ENCODE results near the gene ARTN. TPM values are rescaled to one million over a fixed set of nuclear protein-coding genes. Genes with fewer than 3 reads are reported as not detected.

The ARTN gene
- polyA plus RNA-seq, 1 experiment, result 0.39 TPM

- ChIA-PET POLR2A (no interaction called here), CTCF (no interaction called here)
- TF ChIP-seq, protein P1, sequence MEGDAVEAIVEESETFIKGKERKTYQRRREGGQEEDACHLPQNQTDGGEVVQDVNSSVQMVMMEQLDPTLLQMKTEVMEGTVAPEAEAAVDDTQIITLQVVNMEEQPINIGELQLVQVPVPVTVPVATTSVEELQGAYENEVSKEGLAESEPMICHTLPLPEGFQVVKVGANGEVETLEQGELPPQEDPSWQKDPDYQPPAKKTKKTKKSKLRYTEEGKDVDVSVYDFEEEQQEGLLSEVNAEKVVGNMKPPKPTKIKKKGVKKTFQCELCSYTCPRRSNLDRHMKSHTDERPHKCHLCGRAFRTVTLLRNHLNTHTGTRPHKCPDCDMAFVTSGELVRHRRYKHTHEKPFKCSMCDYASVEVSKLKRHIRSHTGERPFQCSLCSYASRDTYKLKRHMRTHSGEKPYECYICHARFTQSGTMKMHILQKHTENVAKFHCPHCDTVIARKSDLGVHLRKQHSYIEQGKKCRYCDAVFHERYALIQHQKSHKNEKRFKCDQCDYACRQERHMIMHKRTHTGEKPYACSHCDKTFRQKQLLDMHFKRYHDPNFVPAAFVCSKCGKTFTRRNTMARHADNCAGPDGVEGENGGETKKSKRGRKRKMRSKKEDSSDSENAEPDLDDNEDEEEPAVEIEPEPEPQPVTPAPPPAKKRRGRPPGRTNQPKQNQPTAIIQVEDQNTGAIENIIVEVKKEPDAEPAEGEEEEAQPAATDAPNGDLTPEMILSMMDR (IDR thresholded peaks at IDR 0.05; ENCODE audit: insufficient read depth, low read depth, low read length), result no peak
Observed at GRCh38 chr1:43961692-43962091, 28.1 kb downstream of the ARTN start.

DNA sequence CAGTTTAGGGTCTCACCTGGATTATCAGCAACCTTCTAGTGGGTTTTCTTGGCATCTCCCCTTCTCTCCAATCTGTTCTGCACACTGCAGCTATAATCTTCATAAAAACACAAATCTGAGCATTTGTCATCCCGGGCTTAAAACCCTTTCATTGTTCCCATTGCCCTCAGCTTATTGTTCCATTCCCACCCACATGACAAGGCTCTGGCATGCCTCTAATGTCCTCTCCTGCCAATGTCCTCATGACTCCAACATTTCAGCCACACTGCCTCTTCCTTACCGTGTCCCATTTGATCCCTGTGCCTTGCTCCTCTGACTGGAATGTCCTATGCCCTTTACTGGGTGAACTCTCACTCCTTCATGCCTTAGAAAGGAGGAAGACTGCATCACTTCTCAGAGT, 28.7 kb downstream of the ARTN start:
- Histone ChIP-seq H3K36me3 (ENCODE audit: control insufficient read depth, insufficient read depth, low read length) (peaks cover 22% of the 10 kb centered on the region), H3K27me3 (ENCODE audit: control insufficient read depth, insufficient read depth, low read length) (no peaks in the 10 kb centered on the region), H3K4me3 (ENCODE audit: low read depth, low read length) (no peak overlapping the region)
- ChIA-PET CTCF (no interaction called here), POLR2A (no interaction called here)
- DNase-seq (ENCODE audit: low read depth), result no peak
- TF ChIP-seq, protein P1 (IDR thresholded peaks at IDR 0.05; ENCODE audit: insufficient read depth, low read depth, low read length), result no peak

More at GRCh38 chr1:43961692-43962091, 28.1 kb downstream of the ARTN start:
- no peaks in the 10 kb centered on the region for H3K27me3 ChIP-seq (ENCODE audit: control insufficient read depth, insufficient read depth, low read length)
- no peak for DNase-seq (ENCODE audit: low read depth)
- H3K4me3 ChIP-seq (ENCODE audit: low read depth, low read length), result no peak overlapping the region
- H3K36me3 ChIP-seq (ENCODE audit: control insufficient read depth, insufficient read depth, low read length), result peaks cover 25% of the 10 kb centered on the region

DNA sequence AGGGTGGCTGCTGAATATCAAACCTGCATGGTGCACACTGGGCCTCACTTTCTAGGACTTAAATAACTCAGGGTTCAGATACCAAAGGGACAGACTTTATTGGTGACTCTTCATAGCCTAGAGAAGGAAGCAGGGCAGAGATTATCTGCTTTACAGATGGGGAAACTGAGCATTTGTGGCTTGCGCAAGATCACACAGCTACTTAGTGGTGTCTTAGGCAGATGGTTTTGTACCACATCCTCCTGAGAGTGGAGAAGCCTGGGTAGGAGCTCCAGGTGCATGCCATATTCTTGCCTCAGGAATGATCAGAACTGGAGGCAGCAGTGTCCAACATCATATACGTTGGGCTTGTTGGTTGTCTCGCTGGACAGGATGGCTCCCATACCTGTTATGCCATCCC, 29.4 kb downstream of the ARTN start:
- TF ChIP-seq, protein P1 (IDR thresholded peaks at IDR 0.05; ENCODE audit: insufficient read depth, low read depth, low read length), result no peak
- H3K4me3 ChIP-seq (ENCODE audit: low read depth, low read length), result no peak overlapping the region
- POLR2A ChIA-PET, result no interaction called here
- peaks cover 16% of the 10 kb centered on the region for H3K36me3 ChIP-seq (ENCODE audit: control insufficient read depth, insufficient read depth, low read length)
- CTCF ChIA-PET, result interaction anchor here (0.6 kb wide), 1 partner anchor 202 kb away, joined by 3 read pairs; no protein-coding TSS in a partner anchor
- no peak for DNase-seq (ENCODE audit: low read depth)
- H3K27me3 ChIP-seq (ENCODE audit: control insufficient read depth, insufficient read depth, low read length), result no peaks in the 10 kb centered on the region

DNA sequence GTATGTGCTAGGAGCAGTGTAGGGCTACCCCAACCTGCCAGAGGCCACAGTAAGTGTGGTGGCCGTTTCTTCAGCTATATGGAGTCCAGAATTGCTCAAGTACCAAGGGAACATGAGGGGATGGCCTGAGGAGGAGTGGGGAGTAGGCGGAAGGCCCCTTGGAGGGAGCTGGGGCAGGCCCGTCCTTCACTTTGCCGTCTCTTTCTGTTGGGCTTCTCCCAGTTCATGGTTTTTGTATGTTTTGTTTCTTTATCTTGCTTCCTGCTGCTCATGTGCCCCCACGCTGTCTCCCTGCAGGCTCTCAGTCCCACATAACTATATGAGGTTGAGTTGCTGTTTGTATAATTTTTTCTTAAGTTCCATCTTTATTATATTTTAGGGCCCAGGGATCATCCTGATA, 30.3 kb downstream of the ARTN start:
- Histone ChIP-seq H3K36me3 (ENCODE audit: control insufficient read depth, insufficient read depth, low read length) (peaks cover 14% of the 10 kb centered on the region), H3K27me3 (ENCODE audit: control insufficient read depth, insufficient read depth, low read length) (no peaks in the 10 kb centered on the region), H3K4me3 (ENCODE audit: low read depth, low read length) (no peak overlapping the region)
- ChIA-PET CTCF (interaction anchor here (1.2 kb wide), 2 partner anchors 12 to 17 kb away, joined by 3 read pairs; no protein-coding TSS in a partner anchor), POLR2A (no interaction called here)
- TF ChIP-seq, protein P1 (IDR thresholded peaks at IDR 0.05; ENCODE audit: insufficient read depth, low read depth, low read length), result no peak
- no peak for DNase-seq (ENCODE audit: low read depth)

DNA sequence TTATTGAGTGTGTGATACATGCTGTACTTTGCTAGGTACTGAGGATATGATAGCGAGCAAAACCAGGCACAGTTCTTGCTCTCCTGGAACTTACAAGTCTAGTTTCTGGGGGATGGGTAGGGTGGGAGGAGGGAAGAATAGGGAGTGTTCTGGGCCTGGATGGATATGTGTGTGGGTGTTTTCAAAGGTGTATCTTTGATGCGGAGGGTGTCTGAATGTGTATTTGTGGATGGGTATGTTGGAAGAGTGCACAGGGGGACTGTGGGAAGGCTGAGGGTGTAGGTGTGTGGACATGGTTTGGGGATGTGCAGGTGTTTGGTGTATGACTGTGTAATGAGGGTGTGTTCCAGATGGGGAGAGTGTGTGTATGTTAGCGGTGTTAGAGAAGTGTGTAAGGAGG, 31.7 kb downstream of the ARTN start:
- CTCF ChIA-PET, result interaction anchor here (1.2 to 1.3 kb wide), 2 partner anchors 11 to 16 kb away, joined by 3 read pairs; no protein-coding TSS in a partner anchor
- no peaks in the 10 kb centered on the region for H3K27me3 ChIP-seq (ENCODE audit: control insufficient read depth, insufficient read depth, low read length)
- DNase-seq (ENCODE audit: low read depth), result no peak
- peaks cover 11% of the 10 kb centered on the region for H3K36me3 ChIP-seq (ENCODE audit: control insufficient read depth, insufficient read depth, low read length)
- no peak overlapping the region for H3K4me3 ChIP-seq (ENCODE audit: low read depth, low read length)
- TF ChIP-seq, protein P1 (IDR thresholded peaks at IDR 0.05; ENCODE audit: insufficient read depth, low read depth, low read length), result no peak
- POLR2A ChIA-PET, result no interaction called here
